Heart left ventricle (tissue), 16 donors: ENCODE data around the gene MLH3. TPM values are rescaled to one million over a fixed set of nuclear protein-coding genes. Genes with fewer than 3 reads are reported as not detected.

Experiments used
- ATAC-seq, 4 donors: fragments of 200-7000 bp; cut with Tn5 transposase; one replicate each; pipeline ENCODE4 v1.9.1; 2020 to 2022; ENCODE audit warnings: moderate library complexity in 4 of 4, mild to moderate bottlenecking in 3 of 4, moderate number of reproducible peaks in 1 of 4
- DNase-seq, 5 donors: peaks; one replicate each; pipeline ENCODE4 v3.0.0-alpha.2; 2020
- H3K27ac ChIP-seq, 12 donors: fragments of 200-600 bp; sonication (generic) in 4 of 12; one replicate each; pipeline versions ENCODE4 v1.5.0 to v1.8.0; 2016 to 2022; ENCODE audit warnings: mild to moderate bottlenecking in 2 of 12
- H3K27me3 ChIP-seq, 9 donors: fragments of 200-600 bp; sonication (generic) in 2 of 9; one replicate each; pipeline versions ENCODE4 v1.5.1 to v1.8.0; 2016 to 2022; ENCODE audit warnings: mild to moderate bottlenecking in 3 of 9
- H3K36me3 ChIP-seq, 9 donors: fragments of 200-600 bp; sonication (generic) in 2 of 9; one replicate each; pipeline versions ENCODE4 v1.5.0 to v1.8.0; 2018 to 2022; ENCODE audit warnings: mild to moderate bottlenecking in 2 of 9
- H3K4me1 ChIP-seq, 12 donors: fragments of 200-600 bp; sonication (generic) in 4 of 12; one replicate each; pipeline versions ENCODE4 v1.5.0 to v1.8.0; 2016 to 2022; ENCODE audit warnings: mild to moderate bottlenecking in 3 of 12
- H3K4me3 ChIP-seq, 12 donors: fragments of 200-600 bp; sonication (generic) in 4 of 12; one replicate each; pipeline versions ENCODE4 v1.5.0 to v1.8.0; 2017 to 2022; ENCODE audit warnings: mild to moderate bottlenecking in 9 of 12, moderate library complexity in 4 of 12
- H3K9me3 ChIP-seq, 12 donors: fragments of 200-600 bp; sonication (generic) in 4 of 12; one replicate each; pipeline versions ENCODE4 v1.5.0 to v1.8.0; 2016 to 2022; ENCODE audit warnings: mild to moderate bottlenecking in 1 of 12
- CTCF ChIP-seq, 12 donors: fragments of 200-600 bp; sonication (generic) in 4 of 12; IDR thresholded peaks; one replicate each; pipeline versions ENCODE4 v1.5.0 to v1.8.0; 2018 to 2022; ENCODE audit warnings: antibody characterized with exemption in 12 of 12, mild to moderate bottlenecking in 5 of 12
- POLR2A ChIP-seq, 2 donors: fragments of 450-650 bp; IDR thresholded peaks; one replicate each; pipeline ENCODE4 v1.6.1; 2017; ENCODE audit warnings: antibody characterized with exemption in 2 of 2, mild to moderate bottlenecking in 2 of 2, moderate library complexity in 2 of 2
- WGBS, 4 donors: extraction: QIAGEN DNeasy Blood & Tissue Kit in 2 of 4; methylation state at CpG; one replicate each; pipeline versions ENCODE4 v1.1.5 to v1.1.7; 2013 to 2018; 5-methylcytosine and 5-hydroxymethylcytosine counted together
- intact Hi-C, 10 donors: fragments of 100-400 bp; cut with DNase I; formaldehyde crosslinking; loops; one replicate each; pipeline versions ENCODE4 v1.11.1 to v1.14.2; 2022
- polyA plus RNA-seq, 2 donors: library from polyadenylated mRNA; stranded (reverse); fragments of 200-250 nt; gene quantifications; one replicate each; pipeline ENCODE4 v1.2.3, GENCODE V29; 2013
- total RNA-seq, 9 donors: library from RNA; depleted of rRNA in 2 of 9; stranded (reverse); fragments of >200 nt in 2 of 9; fragmentation: NEBNext Ultra II Directional in 3 of 9; extraction: Animal tissue kit (Norgen Biotek cat#: 25700) in 3 of 9; gene quantifications; one replicate each; pipeline versions ENCODE4 v1.1.0 to v1.2.4, GENCODE V29; 2016 to 2023
- donor health status: ischemic (EF 13 %, LVEDD 7.1; RV severe dilation, severe dysfunction).
- donor health status: healthy with polysubstance abuse.
- donor health status: DM: no; HTN: yes; CAD: no.
- donor health status: DM: no; HTN: no; CAD: no.
- donor health status: ischemic (EF 25% LVEDD 6.9; RV normal size, moderate dysfunction).
- donor health status: ischemic (EF 25% LVEDD 5.7; RV mildly dilated, moderate dysfunction).
- donor health status: healthy.
- donor health status: DM: yes; HTN: yes; CAD: no.
- donor health status: ischemic (EF 35%, LVEDD 5.7; RV mildly dilated, moderate dysfunction).
- donor health status: nonischemic (EF 11% LVEDD 7.7; RV severe dilation, severe dysfunction).
- donor health status: DM: yes; HTN: yes; CAD: no.
- donor health status: PGD.
- donor health status: ischemic (EF 29% LVEDD 5.4; RV normal size, mild dysfunction).
- donor health status: nonischemic (EF 23%, LVEDD 6.1; RV moderate dilation, normal function).

Gene MLH3
- total and polyA plus RNA-seq, 11 donors, result 10.3 to 23.9 (median 15.2) TPM

- no peak for TF ChIP-seq POLR2A (IDR thresholded peaks at IDR 0.05)
- TF ChIP-seq CTCF (IDR thresholded peaks at IDR 0.05), result no peak
- 95 to 97% (median 97%) methylated on average over 3 of the region's 3 CpGs for whole genome bisulfite sequencing, 4 donors
- Histone ChIP-seq H3K36me3 (peaks cover 0 to 15% (median 3%) of the 10 kb centered on the region in 9 donors), H3K4me1 (peaks cover 0 to 57% (median 25%) of the 10 kb centered on the region in 12 donors), H3K27me3 (no peaks in the 10 kb centered on the region), H3K4me3 (no peak overlapping the region), H3K27ac (no peak overlapping the region), H3K9me3 (no peaks in the 10 kb centered on the region)
- DNase-seq, result no peak
- intact Hi-C loops, result no loop called here
- ATAC-seq, result no peak
These were observed 4.4 kb downstream of the MLH3 start for GRCh38 chr14:75046899-75047298.

- 49 to 68% (median 63%) methylated on average over 5 of the region's 5 CpGs for WGBS, 4 donors
- H3K4me3 ChIP-seq, result no peak overlapping the region
- H3K36me3 ChIP-seq, result peaks cover 0 to 21% (median 9%) of the 10 kb centered on the region in 9 donors
- TF ChIP-seq POLR2A (IDR thresholded peaks at IDR 0.05) (no peak), CTCF (IDR thresholded peaks at IDR 0.05) (no peak)
- intact Hi-C loops, result no loop called here
- H3K9me3 ChIP-seq, result no peaks in the 10 kb centered on the region
- H3K27me3 ChIP-seq, result no peaks in the 10 kb centered on the region
- H3K27ac ChIP-seq, result no peak overlapping the region
- DNase-seq, result no peak
- ATAC-seq, result peak in 1 of 4 donors; percentile 29
- H3K4me1 ChIP-seq, result peaks cover 0 to 54% (median 25%) of the 10 kb centered on the region in 12 donors
These were observed 5.0 kb downstream of the MLH3 start for GRCh38 chr14:75046275-75046674.

- intact Hi-C loops, result no loop called here
- Histone ChIP-seq H3K4me3 (no peak overlapping the region), H3K4me1 (peaks cover 0 to 43% (median 16%) of the 10 kb centered on the region in 12 donors), H3K9me3 (no peaks in the 10 kb centered on the region), H3K36me3 (peaks cover 0 to 33% (median 14%) of the 10 kb centered on the region in 9 donors), H3K27me3 (no peaks in the 10 kb centered on the region), H3K27ac (no peak overlapping the region)
- TF ChIP-seq POLR2A (IDR thresholded peaks at IDR 0.05), result no peak
- TF ChIP-seq CTCF (IDR thresholded peaks at IDR 0.05), result no peak
- DNase-seq, result no peak
- 77 to 86% (median 80%) methylated on average over 8 of the region's 8 CpGs for WGBS, 4 donors
- no peak for ATAC-seq
These were observed 6.5 kb downstream of the MLH3 start for GRCh38 chr14:75044752-75045151.

GRCh38 chr14:75044322-75044721 lies 6.9 kb downstream of the MLH3 start:
- intact Hi-C loops, result no loop called here
- Histone ChIP-seq H3K27me3 (no peaks in the 10 kb centered on the region), H3K4me3 (no peak overlapping the region), H3K36me3 (peaks cover 0 to 36% (median 14%) of the 10 kb centered on the region in 9 donors), H3K4me1 (peaks cover 0 to 38% (median 14%) of the 10 kb centered on the region in 12 donors), H3K9me3 (no peaks in the 10 kb centered on the region), H3K27ac (no peak overlapping the region)
- ATAC-seq (no peak), DNase-seq (no peak)
- WGBS, 4 donors, result 23 to 45% (median 34%) methylated on average over 2 of the region's 2 CpGs
- TF ChIP-seq POLR2A (IDR thresholded peaks at IDR 0.05) (no peak), CTCF (IDR thresholded peaks at IDR 0.05) (no peak)
